HCT116 (cell line): Measurements from ENCODE around the gene KRT36.

ENCODE experiments used
- CBX3 ChIP-seq: IDR thresholded peaks from 2 replicates; pipeline ENCODE4 v1.6.1; 2012; ENCODE audit warnings: low read depth
- JUND ChIP-seq: IDR thresholded peaks from 2 replicates; pipeline ENCODE4 v1.6.1; 2012

GRCh38 chr17:41478237-41478636 lies 11.5 kb downstream of the KRT36 start:
- TF ChIP-seq JUND (no peak), CBX3 (no peak)
